ENCODE measurements around the gene TTN.

Gene TTN

DNA sequence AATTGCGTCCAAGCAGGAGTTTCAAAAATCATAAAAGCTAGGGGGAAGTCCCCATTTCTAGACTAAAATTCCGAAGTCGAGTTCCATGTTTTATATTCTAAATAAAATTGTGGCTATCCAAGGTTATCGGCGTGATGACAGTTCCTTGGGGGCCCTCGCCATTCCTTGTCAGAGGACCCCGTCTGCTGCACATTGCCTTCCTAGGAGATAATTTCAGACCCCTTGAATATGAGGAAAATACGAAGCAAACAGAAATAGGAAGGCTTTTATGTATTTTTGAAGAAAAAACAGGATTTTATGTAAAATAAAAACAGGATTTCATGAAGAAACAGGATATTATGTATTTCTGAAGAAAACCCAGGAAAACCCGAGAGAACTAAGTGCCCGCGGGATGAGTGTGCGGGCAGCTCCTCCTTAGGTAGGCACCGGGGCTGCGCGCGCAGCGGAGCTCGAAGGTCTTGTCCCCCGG lies 327.4 kb downstream of the TTN start:
- no peak for DNase-seq (ENCODE audit: low spot score)
- TF ChIP-seq, protein P1, sequence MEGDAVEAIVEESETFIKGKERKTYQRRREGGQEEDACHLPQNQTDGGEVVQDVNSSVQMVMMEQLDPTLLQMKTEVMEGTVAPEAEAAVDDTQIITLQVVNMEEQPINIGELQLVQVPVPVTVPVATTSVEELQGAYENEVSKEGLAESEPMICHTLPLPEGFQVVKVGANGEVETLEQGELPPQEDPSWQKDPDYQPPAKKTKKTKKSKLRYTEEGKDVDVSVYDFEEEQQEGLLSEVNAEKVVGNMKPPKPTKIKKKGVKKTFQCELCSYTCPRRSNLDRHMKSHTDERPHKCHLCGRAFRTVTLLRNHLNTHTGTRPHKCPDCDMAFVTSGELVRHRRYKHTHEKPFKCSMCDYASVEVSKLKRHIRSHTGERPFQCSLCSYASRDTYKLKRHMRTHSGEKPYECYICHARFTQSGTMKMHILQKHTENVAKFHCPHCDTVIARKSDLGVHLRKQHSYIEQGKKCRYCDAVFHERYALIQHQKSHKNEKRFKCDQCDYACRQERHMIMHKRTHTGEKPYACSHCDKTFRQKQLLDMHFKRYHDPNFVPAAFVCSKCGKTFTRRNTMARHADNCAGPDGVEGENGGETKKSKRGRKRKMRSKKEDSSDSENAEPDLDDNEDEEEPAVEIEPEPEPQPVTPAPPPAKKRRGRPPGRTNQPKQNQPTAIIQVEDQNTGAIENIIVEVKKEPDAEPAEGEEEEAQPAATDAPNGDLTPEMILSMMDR (IDR thresholded peaks at IDR 0.05; ENCODE audit: extremely low read depth, missing control alignments): no peak

DNA sequence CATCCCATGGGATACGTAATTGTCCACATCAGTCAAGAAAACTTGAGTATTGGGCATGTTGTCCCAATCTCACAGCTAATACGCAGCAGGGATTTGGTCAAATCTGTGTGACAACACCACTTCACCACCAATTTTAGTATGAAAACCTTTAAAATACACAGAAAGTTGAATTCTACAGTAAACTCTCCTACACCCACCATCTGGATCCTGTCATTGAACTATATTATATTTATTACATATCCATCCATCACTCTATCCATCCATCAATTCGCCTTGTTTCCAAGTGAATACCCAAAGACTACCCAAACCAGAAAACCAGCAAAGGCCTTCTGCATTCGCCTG lies 328.0 kb downstream of the TTN start:
- TF ChIP-seq, protein P1 (IDR thresholded peaks at IDR 0.05; ENCODE audit: extremely low read depth, missing control alignments): no peak

DNA sequence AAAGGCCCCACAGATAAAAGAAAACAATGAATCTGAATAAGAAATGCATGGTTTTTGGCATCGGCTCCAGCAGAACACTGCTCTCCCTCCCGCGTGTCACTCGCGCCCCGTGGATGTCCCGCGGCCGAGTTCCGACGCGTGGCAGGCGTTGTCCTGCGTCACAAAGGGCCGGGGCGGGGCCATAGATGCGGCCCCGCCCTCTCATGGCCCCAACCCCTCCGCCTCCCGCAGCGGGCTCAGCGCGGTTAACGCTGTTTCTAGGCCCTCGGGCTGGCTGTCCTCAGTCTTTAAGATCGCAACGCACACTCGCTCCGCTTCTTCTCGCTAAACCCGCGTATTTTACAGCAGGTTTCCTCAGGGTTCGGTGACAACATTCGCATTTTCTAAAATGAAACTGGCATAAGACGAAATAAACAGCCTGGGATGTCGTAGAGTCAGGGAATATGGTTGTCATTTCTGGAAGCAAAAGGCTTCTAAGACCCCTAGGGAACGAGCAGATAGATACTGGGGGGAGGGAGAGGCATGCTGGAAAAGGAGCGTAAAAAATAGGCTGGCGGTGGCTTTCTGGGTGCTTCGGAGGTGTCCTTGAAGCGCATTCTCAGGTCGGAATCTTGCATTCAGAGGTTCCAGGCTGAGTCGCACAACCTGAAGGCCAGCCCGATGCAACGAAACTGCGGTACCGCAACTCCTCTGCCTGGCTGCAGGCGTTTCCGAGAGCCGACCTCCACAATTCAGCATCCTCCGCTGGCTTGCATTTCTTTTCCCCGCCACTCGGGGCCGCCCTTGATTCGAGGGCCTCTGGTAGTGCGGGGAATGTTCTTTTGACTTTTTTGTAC lies 328.6 kb downstream of the TTN start, which contains the start of gene FKBP7:
TSS of gene FKBP7 (minus strand) at position 162 of the 836 bp plus-strand sequence. CDS start at position 61, 101 bp downstream.
- DNase-seq (ENCODE audit: low spot score): peak; percentile 85
- TF ChIP-seq, protein P1 (IDR thresholded peaks at IDR 0.05; ENCODE audit: extremely low read depth, missing control alignments): peak; percentile 79

More for the DNA sequence above, 328.0 kb downstream of the TTN start:
- no peak for DNase-seq (ENCODE audit: low spot score)

DNA sequence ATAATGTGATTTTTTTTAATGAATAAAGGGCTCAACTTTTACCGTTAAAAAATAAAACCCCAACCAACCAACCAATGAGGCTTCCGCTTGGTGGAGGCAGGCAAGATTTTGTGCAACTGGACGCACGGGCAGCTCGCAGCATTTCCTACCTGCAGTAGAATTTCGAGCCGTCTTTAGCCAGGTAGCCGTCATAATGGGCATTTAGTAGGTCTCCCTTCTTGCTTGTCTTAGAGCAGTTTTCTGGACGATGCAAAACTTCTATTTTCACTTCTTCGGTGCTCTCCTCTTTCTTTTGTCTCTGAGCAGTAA lies 329.1 kb downstream of the TTN start:
- DNase-seq (ENCODE audit: low spot score): peak; percentile 34

DNA sequence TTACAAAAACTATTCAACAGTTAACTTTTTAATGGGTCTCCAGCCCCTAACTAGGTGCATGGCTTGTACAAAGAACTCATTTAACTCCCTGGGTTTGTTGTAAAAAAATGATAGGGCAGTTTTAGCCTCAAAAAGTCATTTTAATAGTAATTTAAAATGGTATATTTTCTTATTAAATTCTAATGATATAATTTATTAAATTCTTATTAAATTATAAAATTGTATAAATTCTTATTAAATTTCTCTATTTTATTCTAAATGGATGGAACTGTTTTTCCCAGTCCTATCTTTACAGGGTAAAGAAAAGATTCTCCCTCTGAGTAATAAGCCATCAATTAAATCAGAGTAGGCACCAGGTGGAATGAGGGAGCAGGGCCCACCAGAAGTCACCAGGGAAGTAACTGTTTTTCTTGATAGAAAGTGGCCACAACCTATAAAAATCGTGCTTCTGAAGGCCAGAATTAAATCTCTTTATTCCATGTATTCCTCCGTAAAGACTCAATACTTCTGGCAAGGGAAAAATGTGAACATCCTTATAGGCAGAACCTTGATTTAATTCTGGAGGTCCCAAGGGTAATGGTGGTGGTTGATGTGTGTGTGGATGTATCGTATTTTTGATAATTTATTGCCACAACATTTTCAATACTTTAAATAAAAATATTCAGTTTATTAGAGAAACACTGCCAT lies 329.6 kb downstream of the TTN start:
- DNase-seq (ENCODE audit: low spot score): no peak
- TF ChIP-seq, protein P1 (IDR thresholded peaks at IDR 0.05; ENCODE audit: extremely low read depth, missing control alignments): no peak

More for the DNA sequence above, 329.1 kb downstream of the TTN start:
- TF ChIP-seq, protein P1 (IDR thresholded peaks at IDR 0.05; ENCODE audit: extremely low read depth, missing control alignments): no peak

DNA sequence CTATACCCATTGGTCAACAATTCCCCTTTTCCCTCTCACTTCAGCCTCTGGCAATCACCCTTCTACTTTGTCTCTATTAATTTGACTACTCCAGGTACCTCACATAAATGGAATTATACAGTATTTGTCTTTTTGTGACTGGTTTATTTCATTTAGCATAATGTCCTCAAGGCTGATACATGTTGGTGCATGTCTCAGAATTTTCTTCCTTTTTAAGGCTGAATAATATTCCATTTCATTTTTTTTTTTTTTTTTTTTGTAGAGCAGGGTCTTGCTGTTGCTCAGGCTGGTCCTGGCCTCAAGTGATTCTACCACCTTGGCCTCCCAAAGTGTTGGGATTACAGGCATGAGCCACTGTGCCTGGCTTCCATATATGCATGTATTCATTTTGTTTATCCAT lies 330.7 kb downstream of the TTN start:
- no peak for DNase-seq (ENCODE audit: low spot score)
- TF ChIP-seq, protein P1 (IDR thresholded peaks at IDR 0.05; ENCODE audit: extremely low read depth, missing control alignments): no peak
